Panc1 (cell line): ENCODE measurements around the gene MLST8.

ENCODE experiments used
- CTCF ChIP-seq: fragments of 450-650 bp; IDR thresholded peaks from 2 replicates; pipeline ENCODE4 v1.5.1; 2017; ENCODE audit warnings: mild to moderate bottlenecking
- POLR2AphosphoS5 ChIP-seq: IDR thresholded peaks from 2 replicates; pipeline ENCODE4 v1.6.1; 2012; ENCODE audit warnings: mild to moderate bottlenecking, low read depth, low read length, moderate library complexity
- REST ChIP-seq, 2 experiments: IDR thresholded peaks; 2 replicates each; pipeline ENCODE4 v1.6.1; 2011 to 2012; ENCODE audit warnings: low read depth in 2 of 2, control low read depth in 1 of 2, low read length in 1 of 2, mild to moderate bottlenecking in 1 of 2, moderate library complexity in 1 of 2; ENCODE audit not compliant: insufficient read depth in 1 of 2
- SIN3A ChIP-seq: IDR thresholded peaks from 2 replicates; pipeline ENCODE4 v1.6.1; 2012; ENCODE audit warnings: low read depth, mild to moderate bottlenecking, low read length, moderate library complexity, borderline replicate concordance; ENCODE audit not compliant: insufficient read depth
- TCF7L2 ChIP-seq: IDR thresholded peaks from 2 replicates; pipeline ENCODE4 v1.6.1; 2011; ENCODE audit warnings: mild to moderate bottlenecking, low read depth, low read length, inconsistent platforms

- no peak for TF ChIP-seq POLR2AphosphoS5
- TF ChIP-seq CTCF, result no peak
- no peak for TF ChIP-seq REST (IDR thresholded peaks at IDR 0.05; ENCODE audit: insufficient read depth in 1 of 2, low read depth in 2 of 2, low read length in 1 of 2)
- TF ChIP-seq SIN3A, result no peak
- TF ChIP-seq TCF7L2, result no peak
Observed at GRCh38 chr16:2194166-2194834, 11.0 kb upstream of the MLST8 start.
